CD4-positive, alpha-beta T cell treated with Interleukin-12 subunit alpha and Interleukin-12 subunit beta, for 1 hour (primary cell): ENCODE measurements around the gene ANKRD13A.

Source experiments
- DNase-seq: peaks from one replicate; pipeline ENCODE4 v3.0.0-alpha.2; 2020

Gene ANKRD13A

GRCh38 chr12:109998904-109999648 lies at the start of gene ANKRD13A:
Gene ANKRD13A, plus strand, starts transcription at chr12:109999430. Its CDS starts 259 bp downstream, at chr12:109999689.
- peak; percentile 95 for DNase-seq

- no peak for DNase-seq
Measured at GRCh38 chr12:109950625-109951024, 48.6 kb upstream of the ANKRD13A start.

- no peak for DNase-seq
Measured at GRCh38 chr12:109951136-109951535, 48.1 kb upstream of the ANKRD13A start.

GRCh38 chr12:109951751-109952150 lies 47.5 kb upstream of the ANKRD13A start:
- DNase-seq = no peak

- no peak for DNase-seq
Measured at GRCh38 chr12:109952160-109952858, 46.9 kb upstream of the ANKRD13A start.

- no peak for DNase-seq
Measured at GRCh38 chr12:109952873-109953272, 46.4 kb upstream of the ANKRD13A start.

GRCh38 chr12:109953656-109954055 lies 45.6 kb upstream of the ANKRD13A start:
- no peak for DNase-seq

GRCh38 chr12:109958374-109958773 lies 40.9 kb upstream of the ANKRD13A start:
- DNase-seq = no peak

GRCh38 chr12:109959411-109960093 lies 39.7 kb upstream of the ANKRD13A start:
- no peak for DNase-seq

GRCh38 chr12:109961201-109961600 lies 38.0 kb upstream of the ANKRD13A start:
- no peak for DNase-seq

GRCh38 chr12:109961612-109962011 lies 37.6 kb upstream of the ANKRD13A start:
- DNase-seq = no peak

- DNase-seq = no peak
Measured at GRCh38 chr12:109962398-109962797, 36.8 kb upstream of the ANKRD13A start.

- DNase-seq = no peak
Measured at GRCh38 chr12:109963330-109963729, 35.9 kb upstream of the ANKRD13A start.

GRCh38 chr12:109963743-109964429 lies 35.3 kb upstream of the ANKRD13A start:
- no peak for DNase-seq

GRCh38 chr12:109966546-109966945 lies 32.7 kb upstream of the ANKRD13A start:
- no peak for DNase-seq

GRCh38 chr12:109967383-109968031 lies 31.7 kb upstream of the ANKRD13A start:
- peak; percentile 21 for DNase-seq

GRCh38 chr12:109968032-109968420 lies 31.2 kb upstream of the ANKRD13A start:
- DNase-seq = peak; percentile 45

- no peak for DNase-seq
Measured at GRCh38 chr12:109968801-109969200, 30.4 kb upstream of the ANKRD13A start.

- no peak for DNase-seq
Measured at GRCh38 chr12:109972821-109973220, 26.4 kb upstream of the ANKRD13A start.

GRCh38 chr12:109981311-109981710 lies 17.9 kb upstream of the ANKRD13A start:
- peak; percentile 57 for DNase-seq

GRCh38 chr12:109982210-109982609 lies 17.0 kb upstream of the ANKRD13A start:
- DNase-seq = no peak

GRCh38 chr12:109983432-109984142 lies 15.6 kb upstream of the ANKRD13A start:
- DNase-seq = no peak
